Thoracic aorta (tissue), 2 donors: ENCODE data around the gene PSENEN. TPM values are rescaled to one million over a fixed set of nuclear protein-coding genes. Genes with fewer than 3 reads are reported as not detected.

Experiments used
- ATAC-seq: fragments of 150-250 bp; one replicate; pipeline ENCODE4 v1.8.0; 2017; ENCODE audit warnings: low read depth; ENCODE audit not compliant: insufficient number of reproducible peaks, low FRiP score
- DNase-seq: peaks from one replicate; pipeline ENCODE4 v3.0.0-alpha.2; 2020; ENCODE audit warnings: low spot score
- H3K27ac ChIP-seq, 2 donors: fragments of 200-600 bp; sonication (generic); 1 replicate in 1 of 2; 2 replicates in 1 of 2; pipeline ENCODE4 v1.5.1; 2016; ENCODE audit warnings: mild to moderate bottlenecking in 2 of 2, moderate library complexity in 2 of 2
- H3K27me3 ChIP-seq: fragments of 200-600 bp; sonication (generic); replicated peaks from 2 replicates; pipeline ENCODE4 v1.6.0; 2016; ENCODE audit warnings: mild to moderate bottlenecking; ENCODE audit not compliant: insufficient read depth
- H3K36me3 ChIP-seq: fragments of 200-600 bp; sonication (generic); one replicate; pipeline ENCODE4 v1.5.1; 2016
- H3K4me1 ChIP-seq, 2 donors: fragments of 200-600 bp; sonication (generic); 1 replicate in 1 of 2; 2 replicates in 1 of 2; pipeline versions ENCODE4 v1.5.1 to v1.6.0; 2016; ENCODE audit warnings: low read depth in 2 of 2, mild to moderate bottlenecking in 1 of 2; ENCODE audit not compliant: control insufficient read depth in 1 of 2
- H3K4me3 ChIP-seq: fragments of 200-600 bp; sonication (generic); 2 replicates; pipeline ENCODE4 v1.5.1; 2016; ENCODE audit warnings: mild to moderate bottlenecking
- H3K9me3 ChIP-seq: fragments of 200-600 bp; sonication (generic); 2 replicates; pipeline ENCODE4 v1.5.1; 2016
- total RNA-seq, 2 donors: library from RNA; depleted of rRNA; stranded (reverse); fragments of >200 nt; gene quantifications; one replicate each; pipeline versions ENCODE4 v1.1.0 to v1.2.3, GENCODE V29; 2016
- TF ChIP-seq, protein P1 (sequence below): fragments of 200-600 bp; sonication (generic); IDR thresholded peaks from one replicate; pipeline ENCODE4 v1.5.1; 2019; ENCODE audit warnings: antibody characterized with exemption

Gene PSENEN
- total RNA-seq, 2 donors from 2014 or later: 25.5 to 30.1 TPM

DNA sequence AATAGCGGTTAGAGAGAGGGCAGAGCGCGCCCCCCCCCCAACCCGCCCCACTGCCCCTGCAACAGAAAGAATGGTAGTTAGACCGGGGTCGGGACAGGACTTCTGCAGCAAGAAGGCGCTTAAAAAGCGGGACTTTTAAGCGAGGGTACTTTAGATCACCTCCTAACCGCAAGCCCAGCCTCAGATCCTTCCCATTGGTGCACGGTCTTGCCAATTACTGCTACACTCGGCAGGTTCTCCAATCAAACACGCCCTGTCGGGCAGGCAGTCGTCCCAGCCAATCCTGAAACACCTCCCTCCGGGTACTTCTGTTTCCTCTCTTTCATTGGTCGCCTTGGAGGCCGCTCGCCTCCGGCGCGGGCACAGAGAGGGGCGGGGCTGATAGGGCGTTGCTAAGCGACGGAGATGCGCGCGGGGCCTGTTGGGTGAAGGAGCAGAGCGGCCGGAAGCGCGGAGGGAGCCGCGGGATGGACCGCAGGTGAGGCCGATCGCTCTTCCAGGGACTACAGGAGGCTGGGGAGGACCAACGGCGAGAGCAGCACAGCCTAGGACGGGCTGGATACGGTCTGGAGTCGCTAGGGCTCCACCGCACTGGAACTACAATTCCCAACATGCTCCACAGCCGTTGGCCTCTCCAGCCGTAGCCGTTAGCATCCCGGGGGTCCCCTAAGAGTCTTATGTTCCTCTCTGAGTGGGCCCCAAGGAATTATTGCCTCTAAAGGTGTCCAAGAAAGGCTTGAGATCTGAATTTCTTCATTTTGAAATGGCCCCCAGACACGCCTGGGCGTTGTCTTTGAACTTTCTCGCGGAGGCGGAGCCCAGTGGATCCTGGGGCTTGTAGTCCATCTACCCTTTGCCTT, 12.5 kb downstream of the PSENEN start, which contains the start of gene PROSER3:
PROSER3 (plus strand) TSS at position 428 of the 860 bp plus-strand sequence; CDS start at position 468, 40 bp downstream.
- H3K36me3 ChIP-seq: peaks cover 12% of the 10 kb centered on the region
- ATAC-seq: peak; percentile 92

DNA sequence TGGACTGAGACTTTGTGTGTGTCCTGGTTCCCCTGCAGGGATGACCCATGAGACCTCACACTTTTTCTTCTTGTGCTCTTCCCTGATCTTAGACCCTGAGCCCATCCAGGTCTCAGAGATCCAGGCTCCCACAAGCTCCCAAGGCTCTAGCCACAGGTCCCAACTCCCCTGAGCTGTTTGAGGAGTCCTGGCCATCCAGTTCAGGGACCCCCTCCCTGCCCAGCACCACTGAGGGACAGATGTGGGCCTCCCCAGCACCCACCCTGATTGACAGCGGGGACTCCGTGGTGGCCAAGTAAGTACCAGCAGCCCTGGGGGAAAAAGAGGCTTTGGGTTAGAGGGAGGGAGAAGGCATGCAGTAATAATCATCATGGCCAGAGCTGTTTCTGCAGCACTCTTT, 14.2 kb downstream of the PSENEN start:
- no peak overlapping the region for H3K27ac ChIP-seq
- no peaks in the 10 kb centered on the region for H3K9me3 ChIP-seq
- peaks cover 8% of the 10 kb centered on the region for H3K36me3 ChIP-seq
- DNase-seq (no peak), ATAC-seq (no peak)
- H3K4me3 ChIP-seq: no peak overlapping the region
- no peaks in the 10 kb centered on the region for H3K27me3 ChIP-seq
- peaks cover 11 to 47% of the 10 kb centered on the region in 2 donors for H3K4me1 ChIP-seq
- TF ChIP-seq, protein P1, sequence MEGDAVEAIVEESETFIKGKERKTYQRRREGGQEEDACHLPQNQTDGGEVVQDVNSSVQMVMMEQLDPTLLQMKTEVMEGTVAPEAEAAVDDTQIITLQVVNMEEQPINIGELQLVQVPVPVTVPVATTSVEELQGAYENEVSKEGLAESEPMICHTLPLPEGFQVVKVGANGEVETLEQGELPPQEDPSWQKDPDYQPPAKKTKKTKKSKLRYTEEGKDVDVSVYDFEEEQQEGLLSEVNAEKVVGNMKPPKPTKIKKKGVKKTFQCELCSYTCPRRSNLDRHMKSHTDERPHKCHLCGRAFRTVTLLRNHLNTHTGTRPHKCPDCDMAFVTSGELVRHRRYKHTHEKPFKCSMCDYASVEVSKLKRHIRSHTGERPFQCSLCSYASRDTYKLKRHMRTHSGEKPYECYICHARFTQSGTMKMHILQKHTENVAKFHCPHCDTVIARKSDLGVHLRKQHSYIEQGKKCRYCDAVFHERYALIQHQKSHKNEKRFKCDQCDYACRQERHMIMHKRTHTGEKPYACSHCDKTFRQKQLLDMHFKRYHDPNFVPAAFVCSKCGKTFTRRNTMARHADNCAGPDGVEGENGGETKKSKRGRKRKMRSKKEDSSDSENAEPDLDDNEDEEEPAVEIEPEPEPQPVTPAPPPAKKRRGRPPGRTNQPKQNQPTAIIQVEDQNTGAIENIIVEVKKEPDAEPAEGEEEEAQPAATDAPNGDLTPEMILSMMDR: no peak

More for the DNA sequence above, 12.5 kb downstream of the PSENEN start, which contains the start of gene PROSER3:
- H3K27me3 ChIP-seq: no peaks in the 10 kb centered on the region
- no peaks in the 10 kb centered on the region for H3K9me3 ChIP-seq
- H3K4me1 ChIP-seq: peaks cover 11 to 52% of the 10 kb centered on the region in 2 donors
- DNase-seq: peak; percentile 94
- peak within 1 kb of the TSS; percentile 77 for H3K4me3 ChIP-seq
- peak within 1 kb of the TSS; percentile 98 to 99 for H3K27ac ChIP-seq
- TF ChIP-seq, protein P1: no peak

DNA sequence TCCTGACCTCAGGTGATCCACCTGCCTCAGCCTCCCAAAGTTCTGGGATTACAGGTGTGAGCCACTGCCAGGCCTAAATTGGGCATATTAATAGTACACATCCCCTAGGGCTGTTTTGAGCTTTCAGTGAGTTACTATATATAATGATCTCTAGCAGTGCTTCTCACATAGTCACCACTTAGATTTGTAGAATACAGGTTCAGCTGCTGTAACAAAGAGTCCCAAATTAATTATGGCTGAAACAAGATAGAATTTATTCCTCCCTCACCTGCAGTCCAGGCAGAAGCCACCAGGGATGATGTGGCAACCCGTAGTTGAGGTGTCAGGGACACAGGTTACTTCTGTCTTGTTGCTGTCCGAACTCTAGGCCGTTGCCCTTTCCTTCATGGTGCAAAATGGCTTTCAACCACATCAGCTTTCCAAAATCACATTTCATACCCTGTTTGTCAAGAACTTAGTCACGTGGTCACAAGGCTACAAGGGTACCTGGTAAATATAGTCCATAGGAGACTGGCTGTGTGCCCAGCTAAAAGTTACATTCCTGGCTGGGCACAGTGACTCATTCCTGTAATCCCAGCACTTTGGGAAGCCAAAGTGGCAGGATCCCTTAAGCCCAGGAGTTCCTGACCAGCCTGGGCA, 15.4 kb downstream of the PSENEN start:
- H3K36me3 ChIP-seq: peaks cover 14% of the 10 kb centered on the region
- DNase-seq: no peak
- H3K9me3 ChIP-seq: no peaks in the 10 kb centered on the region
- TF ChIP-seq, protein P1: no peak
- peaks cover 5 to 35% of the 10 kb centered on the region in 2 donors for H3K4me1 ChIP-seq
- H3K27ac ChIP-seq: no peak overlapping the region
- H3K27me3 ChIP-seq: no peaks in the 10 kb centered on the region
- ATAC-seq: no peak
- H3K4me3 ChIP-seq: no peak overlapping the region

DNA sequence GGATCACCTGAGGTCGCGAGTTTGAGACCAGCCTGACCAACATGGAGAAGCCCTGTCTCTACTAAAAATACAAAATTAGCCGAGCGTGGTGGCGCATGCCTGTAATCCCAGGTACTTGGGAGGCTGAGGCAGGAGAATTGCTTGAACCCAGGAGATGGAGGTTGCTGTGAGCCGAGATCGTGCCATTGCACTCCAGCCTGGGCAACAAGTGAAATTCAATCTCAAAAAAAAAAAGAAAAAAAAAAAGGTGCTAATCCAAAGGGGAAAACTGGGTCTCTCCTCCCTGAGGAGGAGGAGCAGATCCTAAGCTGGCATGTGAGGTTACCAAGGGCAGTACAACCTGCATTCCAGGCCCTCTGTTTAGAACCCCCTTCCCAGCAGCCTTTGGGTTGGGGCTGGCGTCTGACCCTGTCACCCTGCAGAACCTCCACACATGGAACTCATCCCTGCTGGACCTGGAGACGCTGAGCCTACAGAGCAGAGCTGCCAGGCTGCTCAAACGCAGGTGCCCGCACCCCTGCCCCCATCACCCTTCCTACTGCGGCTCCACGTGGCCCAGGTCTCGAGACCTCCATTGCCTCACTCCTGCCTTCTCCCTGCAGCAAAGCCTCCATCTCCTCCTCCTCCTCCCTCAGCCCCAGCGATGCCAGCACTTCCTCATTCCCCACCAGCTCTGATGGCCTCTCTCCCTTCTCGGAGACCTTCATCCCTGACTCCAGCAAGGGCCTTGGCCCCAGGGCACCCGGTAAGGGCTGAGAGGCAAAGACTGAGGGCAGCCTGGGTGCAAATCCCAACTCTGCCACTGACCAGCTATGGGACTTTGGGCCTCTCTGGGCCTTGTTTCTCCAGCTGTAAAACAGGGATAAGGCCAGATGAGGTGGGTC, 19.2 kb downstream of the PSENEN start:
- no peak overlapping the region for H3K27ac ChIP-seq
- no peaks in the 10 kb centered on the region for H3K27me3 ChIP-seq
- H3K4me3 ChIP-seq: no peak overlapping the region
- TF ChIP-seq, protein P1: no peak
- DNase-seq (no peak), ATAC-seq (no peak)
- peaks cover 14% of the 10 kb centered on the region for H3K36me3 ChIP-seq
- no peaks in the 10 kb centered on the region for H3K9me3 ChIP-seq
- H3K4me1 ChIP-seq: peaks cover 0 to 7% of the 10 kb centered on the region in 2 donors
